ENCODE measurements around the gene WDR41.

Gene WDR41

GRCh38 chr5:77443670-77444069 lies 48.4 kb downstream of the WDR41 start:
- no peak for DNase-seq

DNA sequence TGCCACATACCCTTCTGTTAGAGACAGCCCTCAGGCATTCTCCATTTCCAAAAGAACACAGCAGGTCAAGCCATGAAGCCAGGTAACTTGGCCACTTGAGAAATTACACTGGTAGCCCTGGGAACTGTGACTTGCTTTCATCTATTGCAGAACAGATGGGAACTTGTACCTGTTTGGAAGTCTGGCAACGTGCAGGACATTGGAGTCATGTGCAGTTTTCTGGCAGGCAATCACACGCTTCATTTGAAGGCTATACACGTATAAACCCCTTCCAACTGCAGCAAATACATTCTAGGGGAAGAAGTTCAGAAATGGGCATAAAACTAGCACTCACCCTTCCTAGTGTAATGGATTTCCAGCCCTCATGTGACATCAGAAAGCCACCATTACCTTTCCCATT lies 54.0 kb downstream of the WDR41 start:
- no peak for DNase-seq

GRCh38 chr5:77437194-77437593 lies 54.9 kb downstream of the WDR41 start:
- DNase-seq = no peak

DNA sequence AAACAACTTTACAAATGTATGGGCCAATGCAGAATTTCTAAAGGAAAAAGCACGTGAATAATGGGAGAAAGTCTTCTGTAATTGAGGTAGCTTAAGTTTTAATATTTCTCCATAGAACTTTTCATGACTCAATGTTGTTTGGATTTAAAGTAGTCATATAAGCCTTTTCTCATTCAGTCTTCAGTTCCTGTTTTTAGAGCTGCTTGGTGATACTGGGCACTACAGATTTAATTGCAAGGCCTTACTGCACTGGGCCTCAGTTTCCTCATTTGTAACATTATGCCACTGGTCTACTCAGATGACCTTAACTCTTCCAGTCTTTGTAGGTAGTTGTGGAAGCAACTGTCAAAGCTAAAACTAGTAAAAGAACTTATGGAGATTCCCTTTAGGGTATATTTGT lies 60.4 kb downstream of the WDR41 start:
- DNase-seq = no peak

DNA sequence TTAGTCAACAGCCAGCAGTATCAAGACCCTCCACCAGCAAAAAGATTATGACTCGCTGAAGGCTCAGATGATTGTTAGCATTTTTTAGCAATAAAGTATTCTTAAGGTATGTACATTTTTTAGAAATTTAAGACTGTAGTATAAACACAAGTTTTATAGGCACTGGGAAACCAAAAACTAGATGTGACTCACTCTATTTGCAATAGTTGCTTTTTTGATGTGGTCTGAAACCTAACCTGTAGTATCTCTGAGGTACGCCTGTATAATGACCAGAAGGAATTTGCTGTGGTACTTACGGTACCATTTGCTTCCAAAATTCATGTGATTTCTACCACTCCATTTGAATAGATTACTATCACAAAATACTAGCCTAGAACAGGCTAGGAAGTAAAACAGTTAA lies 60.8 kb downstream of the WDR41 start:
- DNase-seq = no peak

GRCh38 chr5:77430726-77431125 lies 61.4 kb downstream of the WDR41 start:
- no peak for DNase-seq

- no peak for DNase-seq
These were observed 63.6 kb downstream of the WDR41 start for GRCh38 chr5:77428526-77428925.

- DNase-seq = no peak
These were observed 64.1 kb downstream of the WDR41 start for GRCh38 chr5:77427998-77428397.

DNA sequence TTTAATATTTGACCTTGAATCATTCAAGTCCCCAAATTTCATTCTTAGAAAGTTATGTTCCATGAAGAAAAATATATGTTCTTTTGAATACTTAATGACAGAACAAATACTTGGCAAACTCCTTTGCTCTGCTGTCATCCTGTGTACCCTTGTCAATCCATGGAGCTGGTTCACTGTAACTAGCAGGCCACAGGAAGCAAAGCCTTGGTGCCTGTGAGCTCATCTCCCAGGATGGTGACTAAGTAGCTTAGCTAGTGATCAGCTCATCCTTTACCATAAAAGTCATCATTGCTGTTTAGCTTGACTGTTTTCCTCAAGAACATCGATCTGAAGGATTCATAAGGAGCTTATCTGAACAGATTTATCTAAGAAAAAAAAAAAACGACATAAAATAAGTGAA lies 65.4 kb downstream of the WDR41 start:
- no peak for DNase-seq

GRCh38 chr5:77425998-77426659 lies 66.0 kb downstream of the WDR41 start:
- no peak for DNase-seq

- DNase-seq = no peak
These were observed 66.7 kb downstream of the WDR41 start for GRCh38 chr5:77425420-77425819.

DNA sequence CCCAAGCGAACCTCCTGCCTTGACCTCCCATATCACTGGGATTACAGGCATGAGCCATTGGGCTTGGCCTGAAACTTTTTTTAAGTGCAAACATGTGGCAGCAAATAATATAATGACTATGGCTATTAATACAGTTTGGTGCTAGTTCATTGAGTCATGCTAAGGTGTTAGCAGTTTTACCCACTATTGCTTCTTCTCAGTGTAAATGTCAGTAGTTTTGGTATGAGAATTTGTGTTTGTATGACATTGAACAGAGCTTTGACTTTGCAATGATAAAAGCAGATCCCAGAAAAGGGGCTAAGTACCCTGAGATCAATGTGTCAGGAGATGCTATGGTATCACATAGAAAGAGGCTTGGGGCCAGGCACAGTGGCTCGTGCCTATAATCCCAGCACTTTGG lies 67.2 kb downstream of the WDR41 start:
- DNase-seq = no peak

- DNase-seq = no peak
These were observed 68.9 kb downstream of the WDR41 start for GRCh38 chr5:77423022-77423750.

DNA sequence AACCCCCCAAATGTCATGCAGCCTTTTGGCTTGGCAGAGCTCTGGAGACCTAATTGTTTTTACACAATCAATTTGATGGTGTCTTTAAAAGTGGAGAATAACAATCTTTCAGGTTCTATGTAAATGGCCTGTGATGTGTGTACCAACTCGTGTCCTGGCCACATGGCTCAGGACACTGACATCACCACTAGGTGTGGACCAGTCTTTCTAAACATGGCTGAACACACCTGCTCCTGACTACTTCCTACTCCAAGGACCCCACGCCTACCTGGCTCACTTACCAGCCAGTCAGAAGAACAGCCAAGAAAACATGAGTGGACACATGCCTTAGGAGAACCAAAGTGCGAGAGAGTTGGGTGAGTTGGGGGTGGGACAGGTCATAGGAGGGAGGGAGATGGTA lies 71.2 kb downstream of the WDR41 start:
- no peak for DNase-seq

DNA sequence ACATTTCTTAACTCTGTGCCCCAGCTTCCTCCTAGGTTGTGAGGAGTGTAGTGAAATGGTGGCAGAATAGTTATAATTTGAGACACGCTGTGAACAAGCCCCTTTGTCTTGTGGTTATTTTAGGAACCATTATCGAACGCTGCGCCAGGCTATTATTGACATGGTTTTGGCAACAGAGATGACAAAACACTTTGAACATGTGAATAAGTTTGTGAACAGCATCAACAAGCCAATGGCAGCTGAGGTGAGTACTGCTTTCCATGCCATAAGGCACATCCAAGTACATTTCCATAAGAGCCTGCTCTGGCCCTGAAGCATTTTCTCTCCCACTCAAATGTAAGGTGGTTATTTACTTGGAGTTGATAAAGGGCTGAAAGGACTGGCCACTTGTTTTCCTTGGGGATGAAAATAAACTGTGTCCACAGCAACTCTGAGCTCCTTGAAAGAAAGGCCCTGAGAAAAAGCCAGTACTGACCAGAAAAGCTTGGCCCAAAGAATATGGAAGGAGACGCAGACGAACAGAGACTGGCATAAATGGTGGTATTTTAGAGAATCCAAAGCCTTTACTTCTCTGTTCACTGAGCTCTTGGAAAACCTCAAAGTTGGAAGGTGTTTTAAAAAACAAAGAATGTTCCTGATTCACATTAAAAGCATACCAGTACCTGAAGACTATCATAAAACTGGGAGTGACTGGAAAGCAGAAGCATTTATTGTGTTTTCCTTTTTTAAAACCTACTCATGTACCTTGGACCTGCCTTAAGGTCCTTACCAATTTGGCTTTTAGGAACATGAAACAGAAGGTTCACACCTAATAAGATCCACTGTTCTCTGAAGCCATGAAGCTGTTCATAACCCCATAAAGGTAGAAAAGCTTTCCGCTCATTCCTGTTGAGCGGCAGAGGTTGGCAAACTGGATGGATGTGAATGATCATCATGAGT lies 72.2 kb downstream of the WDR41 start:
- no peak for DNase-seq

DNA sequence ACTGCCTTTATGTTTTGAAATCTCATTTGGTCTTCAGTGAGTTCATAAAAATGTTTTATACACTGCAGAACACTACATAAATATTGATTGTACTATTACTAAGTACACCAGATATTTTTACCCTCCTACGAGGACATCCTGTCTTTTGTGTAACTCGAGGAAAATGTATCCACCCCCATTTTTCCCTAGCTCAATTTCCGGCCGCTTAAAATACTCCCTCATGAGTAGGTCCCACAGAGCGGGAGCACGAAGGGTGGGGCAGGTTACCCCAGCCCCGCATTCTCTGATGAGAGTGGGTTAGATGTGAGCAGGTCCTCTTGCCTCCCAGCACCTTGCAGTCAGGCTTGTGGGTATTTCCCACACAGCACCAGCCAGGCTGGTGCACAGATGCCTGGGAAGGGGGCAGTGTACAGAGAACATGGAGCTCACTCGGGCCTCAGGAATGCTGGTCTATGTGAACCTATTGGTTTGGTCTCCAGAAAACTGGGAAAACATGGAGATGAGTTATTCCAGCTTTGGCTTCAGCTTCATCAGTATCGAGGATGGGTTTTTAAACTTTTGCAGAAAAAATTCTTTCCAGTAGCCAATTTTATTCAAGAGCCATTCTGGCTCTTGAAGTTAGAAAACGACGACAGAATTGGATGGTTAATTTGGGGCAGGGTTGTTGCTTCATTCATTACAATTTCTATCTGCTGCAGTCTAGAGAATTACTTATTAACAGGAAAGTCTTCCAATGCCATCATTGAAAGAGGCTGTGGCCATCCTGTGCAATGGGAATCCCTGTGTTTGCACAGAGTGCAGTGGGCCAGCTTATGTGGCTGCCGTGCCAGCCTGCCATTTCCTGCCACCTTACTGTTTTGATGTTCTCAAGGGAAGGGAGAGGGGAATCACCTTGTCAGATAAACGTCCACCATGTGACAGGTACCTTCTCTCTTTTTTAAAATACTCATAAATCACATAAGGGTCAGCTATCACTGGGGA lies 73.2 kb downstream of the WDR41 start:
- no peak for DNase-seq

DNA sequence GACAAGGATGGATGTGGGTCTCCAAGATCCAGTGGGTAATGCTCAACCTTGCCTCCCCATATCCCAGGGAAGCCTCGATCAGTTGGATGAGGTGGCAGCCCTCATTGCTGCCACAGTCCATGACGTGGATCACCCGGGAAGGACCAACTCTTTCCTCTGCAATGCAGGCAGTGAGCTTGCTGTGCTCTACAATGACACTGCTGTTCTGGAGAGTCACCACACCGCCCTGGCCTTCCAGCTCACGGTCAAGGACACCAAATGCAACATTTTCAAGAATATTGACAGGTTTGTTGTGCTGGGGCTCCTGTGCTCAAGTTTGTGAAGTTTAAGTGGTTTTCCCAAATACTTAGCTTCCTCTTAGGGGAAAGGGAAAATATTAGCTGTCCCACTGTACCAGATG lies 74.0 kb downstream of the WDR41 start:
- DNase-seq = no peak

GRCh38 chr5:77413049-77413448 lies 79.1 kb downstream of the WDR41 start:
- no peak for DNase-seq

GRCh38 chr5:77409870-77410621 lies 82.1 kb downstream of the WDR41 start:
- DNase-seq = no peak

GRCh38 chr5:77407152-77407551 lies 85.0 kb downstream of the WDR41 start:
- DNase-seq = no peak

DNA sequence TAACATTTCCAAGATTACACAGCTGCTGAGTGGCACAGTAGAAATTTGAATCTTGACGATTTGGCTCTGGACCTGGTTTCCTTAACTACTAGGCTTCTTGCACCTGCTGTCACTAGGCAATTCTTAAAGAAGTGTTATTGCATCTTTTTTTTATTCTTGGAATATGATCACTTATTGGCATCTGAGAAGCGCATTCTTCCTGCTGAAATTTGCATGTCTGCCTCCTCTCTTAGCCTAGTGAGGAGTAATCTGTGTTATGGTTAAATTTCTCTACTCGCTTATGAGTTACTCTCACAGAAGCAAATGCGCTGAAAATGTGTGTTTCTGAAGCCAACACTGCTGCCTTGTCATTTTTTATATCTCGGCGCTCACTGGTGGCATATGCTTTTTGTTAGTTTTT lies 89.3 kb downstream of the WDR41 start:
- no peak for DNase-seq

GRCh38 chr5:77400645-77401044 lies 91.5 kb downstream of the WDR41 start:
- DNase-seq = no peak

All from NCI-H2081 treated with DMSO at 0.1 percent for 48 hours (cell line).